Epithelial cell of proximal tubule (primary cell): ENCODE measurements around the gene SNRNP70. TPM values are rescaled to one million over a fixed set of nuclear protein-coding genes. Genes with fewer than 3 reads are reported as not detected.
"Not testable (repeated sequence)": the region's sequence is repeated elsewhere in the genome, so short reads cannot be mapped to it uniquely, and the experiment has no call there.

Experiments used
- DNase-seq: peaks from one replicate; pipeline ENCODE4 v3.0.0-alpha.2; 2011; ENCODE audit warnings: low read depth
- H3K4me3 ChIP-seq: 2 replicates; pipeline ENCODE4 v1.5.1; 2011; ENCODE audit warnings: low read depth, mild to moderate bottlenecking, low read length
- CTCF ChIP-seq: conservative IDR thresholded peaks from 2 replicates; pipeline ENCODE4 v1.5.1; 2012; ENCODE audit warnings: low read depth, mild to moderate bottlenecking, low read length
- total RNA-seq: library from RNA; depleted of rRNA; stranded (reverse); fragments of >200 nt; gene quantifications from 2 replicates; pipeline ENCODE4 v1.2.3, GENCODE V29; 2015

SNRNP70 gene
- 165 and 257 TPM in 2 replicates for total RNA-seq

- TF ChIP-seq CTCF: no peak
- peak within 1 kb of the TSS; percentile 66 for H3K4me3 ChIP-seq
- peak; percentile 88 for DNase-seq
Measured at GRCh38 chr19:49085020-49085867, at the start of gene SNRNP70. Gene SNRNP70, plus strand, starts transcription at chr19:49085451. Its CDS starts 964 bp downstream, at chr19:49086415.

- H3K4me3 ChIP-seq, DNase-seq: not testable (repeated sequence)
- TF ChIP-seq CTCF: peak; percentile 53
Measured at GRCh38 chr19:49036815-49037214, 48.4 kb upstream of the SNRNP70 start, which contains the start of gene CGB1. Gene CGB1, minus strand, starts transcription at chr19:49036895. Its CDS starts 184 bp downstream, at chr19:49036711.

GRCh38 chr19:49038111-49038510, 47.1 kb upstream of the SNRNP70 start:
- H3K4me3 ChIP-seq, DNase-seq: not testable (repeated sequence)

- H3K4me3 ChIP-seq, DNase-seq: not testable (repeated sequence)
Measured at GRCh38 chr19:49038557-49039276, 46.5 kb upstream of the SNRNP70 start.

- DNase-seq, H3K4me3 ChIP-seq: not testable (repeated sequence)
Measured at GRCh38 chr19:49039736-49040135, 45.5 kb upstream of the SNRNP70 start.

GRCh38 chr19:49042177-49042576, 43.1 kb upstream of the SNRNP70 start:
- no peak overlapping the region for H3K4me3 ChIP-seq
- no peak for TF ChIP-seq CTCF
- no peak for DNase-seq

- DNase-seq, H3K4me3 ChIP-seq: not testable (repeated sequence)
Measured at GRCh38 chr19:49042666-49043065, 42.6 kb upstream of the SNRNP70 start.

GRCh38 chr19:49043548-49043947, 41.7 kb upstream of the SNRNP70 start, which contains the start of gene CGB5:
Gene CGB5, plus strand, starts transcription at chr19:49043848. Its CDS starts 362 bp downstream, at chr19:49044210.
- not testable (repeated sequence) for H3K4me3 ChIP-seq, DNase-seq

GRCh38 chr19:49049011-49049410, 36.2 kb upstream of the SNRNP70 start, which contains the start of gene CGB8:
Gene CGB8, minus strand, starts transcription at chr19:49049111. Its CDS starts 372 bp downstream, at chr19:49048739.
- not testable (repeated sequence) for DNase-seq, H3K4me3 ChIP-seq

- not testable (repeated sequence) for H3K4me3 ChIP-seq, DNase-seq
Measured at GRCh38 chr19:49049834-49050233, 35.4 kb upstream of the SNRNP70 start.

GRCh38 chr19:49050376-49051033, 34.7 kb upstream of the SNRNP70 start:
- not testable (repeated sequence) for H3K4me3 ChIP-seq, DNase-seq
